A673 (cell line): ENCODE results near the gene LUC7L. TPM values are rescaled to one million over a fixed set of nuclear protein-coding genes. Genes with fewer than 3 reads are reported as not detected.

ENCODE experiments used
- BruUV-seq: library from RNA; stranded (reverse); fragments of 400-500 nt; replicated peaks from 2 replicates; lab custom pipeline; 2021; lab: Mats Ljungman, UMichigan
- CTCF ChIA-PET: fragments of 300-600 bp; sonication (Branson Sonifier 250); formaldehyde crosslinking; loops from one replicate; lab custom pipeline; 2022; ENCODE audit warnings: antibody characterized with exemption; lab: Charles Lee
- POLR2A ChIA-PET: fragments of 300-600 bp; sonication (Branson Sonifier 250); formaldehyde crosslinking; loops from one replicate; lab custom pipeline; 2022; ENCODE audit warnings: antibody characterized with exemption; ENCODE audit not compliant: low non-redundant PET; lab: Charles Lee
- DNase-seq: peaks from one replicate; pipeline ENCODE4 v3.0.0-alpha.2; 2015; ENCODE audit warnings: low spot score
- H3K27ac ChIP-seq: fragments of 200-600 bp; sonication (generic); 2 replicates; pipeline ENCODE4 v1.5.1; 2016; ENCODE audit warnings: mixed run types, low read depth, mild to moderate bottlenecking, mixed read lengths, antibody characterized with exemption, low read length; ENCODE audit not compliant: poor library complexity, severe bottlenecking
- H3K27me3 ChIP-seq: fragments of 200-600 bp; sonication (generic); replicated peaks from 2 replicates; pipeline ENCODE4 v1.6.1; 2017; ENCODE audit warnings: mixed run types, low read depth, mild to moderate bottlenecking, mixed read lengths, antibody characterized with exemption, low read length; ENCODE audit not compliant: insufficient read depth, poor library complexity
- H3K36me3 ChIP-seq: fragments of 200-600 bp; sonication (generic); 2 replicates; pipeline ENCODE4 v1.6.1; 2016; ENCODE audit warnings: mixed run types, mild to moderate bottlenecking, mixed read lengths, antibody characterized with exemption, low read length; ENCODE audit not compliant: insufficient read depth, poor library complexity, severe bottlenecking
- H3K4me1 ChIP-seq: fragments of 200-600 bp; sonication (generic); 2 replicates; pipeline ENCODE4 v1.6.1; 2017; ENCODE audit warnings: mixed run types, mild to moderate bottlenecking, mixed read lengths, antibody characterized with exemption, low read length; ENCODE audit not compliant: insufficient read depth, poor library complexity, severe bottlenecking
- H3K4me3 ChIP-seq: fragments of 200-600 bp; sonication (generic); 2 replicates; pipeline ENCODE4 v1.5.1; 2016; ENCODE audit warnings: low read depth, mixed run types, mild to moderate bottlenecking, mixed read lengths, low read length; ENCODE audit not compliant: poor library complexity, severe bottlenecking
- H3K9me3 ChIP-seq: fragments of 200-600 bp; sonication (generic); 2 replicates; pipeline ENCODE4 v1.6.1; 2016; ENCODE audit warnings: mixed run types, low read depth, mild to moderate bottlenecking, mixed read lengths, antibody characterized with exemption, low read length; ENCODE audit not compliant: poor library complexity, severe bottlenecking
- EZH2 ChIP-seq: fragments of 200-600 bp; sonication (generic); IDR thresholded peaks from 2 replicates; pipeline ENCODE4 v1.6.1; 2017; ENCODE audit warnings: borderline replicate concordance, low read depth, mild to moderate bottlenecking, mixed read lengths, antibody characterized with exemption, low read length; ENCODE audit not compliant: poor library complexity, severe bottlenecking
- intact Hi-C: fragments of 100-400 bp; cut with micrococcal nuclease; formaldehyde crosslinking; loops from one replicate; pipeline ENCODE4 v1.10.0; 2022; ENCODE audit not compliant: unreplicated experiment
- total RNA-seq: library from RNA; stranded (reverse); gene quantifications from 2 replicates; pipeline ENCODE4 v1.2.3, GENCODE V29; 2021
- TF ChIP-seq, protein P1 (sequence below): fragments of 300-800, 200-600 bp; sonication (generic); conservative IDR thresholded peaks from 2 replicates; pipeline ENCODE4 v1.5.1; 2017; ENCODE audit warnings: low read depth, mild to moderate bottlenecking, antibody characterized with exemption, low read length, moderate library complexity, mixed read lengths

LUC7L gene
- total RNA-seq, 1 experiment from 2014 or later, result 152 TPM

DNA sequence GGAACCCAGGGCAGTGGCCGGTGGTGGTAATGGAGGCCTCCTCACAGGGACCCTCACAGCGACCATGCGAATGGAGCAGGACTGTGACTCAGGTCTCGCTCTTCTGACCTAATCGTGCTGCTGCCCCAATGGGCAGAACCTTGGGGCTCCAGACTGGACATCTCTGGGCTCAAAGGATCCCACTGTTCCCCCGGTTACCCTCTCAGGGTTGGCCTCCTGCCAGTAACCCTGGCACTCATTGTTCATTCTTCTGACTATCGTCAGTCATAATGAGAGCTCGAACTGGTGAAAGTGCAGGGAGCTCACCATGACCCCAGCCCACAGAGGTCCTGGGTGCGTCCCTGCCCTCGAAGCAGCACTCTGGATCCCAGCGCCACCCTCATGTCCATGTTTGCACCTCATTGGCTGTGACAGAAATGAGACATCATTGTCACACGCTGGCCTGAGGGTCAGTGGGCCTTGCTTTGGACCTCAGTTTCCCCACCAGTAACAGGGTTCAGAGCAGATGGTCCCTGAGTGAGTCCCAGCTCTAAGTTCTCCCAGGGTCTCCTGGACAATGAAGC, 86.8 kb downstream of the LUC7L start:
- H3K9me3 ChIP-seq, result no peaks in the 10 kb centered on the region

DNA sequence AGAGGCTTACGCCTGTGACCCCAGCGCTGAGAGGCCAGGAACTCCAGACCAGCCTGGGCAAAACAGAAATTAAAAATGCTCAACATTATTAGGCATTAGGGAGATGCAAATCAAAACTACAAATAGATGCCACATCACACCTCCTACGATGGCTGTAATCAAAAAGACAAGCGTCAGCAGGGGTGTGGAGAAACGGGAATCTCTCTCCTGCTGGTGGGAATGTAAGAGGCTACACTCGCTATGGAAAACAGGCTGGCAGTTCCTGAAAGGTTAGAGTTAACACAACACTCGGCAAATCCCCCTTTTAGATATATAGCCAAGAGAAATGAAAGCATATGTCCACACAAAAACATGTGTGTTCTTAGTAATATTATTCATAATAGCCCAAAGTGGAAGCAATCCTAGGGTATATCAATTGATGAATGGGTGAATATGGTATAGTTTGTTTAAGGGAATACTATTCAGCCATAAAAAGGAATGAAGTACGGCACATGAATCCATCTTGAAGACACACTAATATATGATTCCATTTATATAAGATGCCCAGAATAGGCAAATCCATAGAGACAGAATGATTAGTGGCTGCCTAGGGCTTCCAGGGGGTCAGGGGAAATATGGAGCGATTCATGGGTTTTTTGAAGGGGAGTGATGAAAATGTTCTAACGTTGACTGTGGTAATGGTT, 88.9 kb downstream of the LUC7L start:
- no peak overlapping the region for H3K4me3 ChIP-seq
- TF ChIP-seq, protein P1, sequence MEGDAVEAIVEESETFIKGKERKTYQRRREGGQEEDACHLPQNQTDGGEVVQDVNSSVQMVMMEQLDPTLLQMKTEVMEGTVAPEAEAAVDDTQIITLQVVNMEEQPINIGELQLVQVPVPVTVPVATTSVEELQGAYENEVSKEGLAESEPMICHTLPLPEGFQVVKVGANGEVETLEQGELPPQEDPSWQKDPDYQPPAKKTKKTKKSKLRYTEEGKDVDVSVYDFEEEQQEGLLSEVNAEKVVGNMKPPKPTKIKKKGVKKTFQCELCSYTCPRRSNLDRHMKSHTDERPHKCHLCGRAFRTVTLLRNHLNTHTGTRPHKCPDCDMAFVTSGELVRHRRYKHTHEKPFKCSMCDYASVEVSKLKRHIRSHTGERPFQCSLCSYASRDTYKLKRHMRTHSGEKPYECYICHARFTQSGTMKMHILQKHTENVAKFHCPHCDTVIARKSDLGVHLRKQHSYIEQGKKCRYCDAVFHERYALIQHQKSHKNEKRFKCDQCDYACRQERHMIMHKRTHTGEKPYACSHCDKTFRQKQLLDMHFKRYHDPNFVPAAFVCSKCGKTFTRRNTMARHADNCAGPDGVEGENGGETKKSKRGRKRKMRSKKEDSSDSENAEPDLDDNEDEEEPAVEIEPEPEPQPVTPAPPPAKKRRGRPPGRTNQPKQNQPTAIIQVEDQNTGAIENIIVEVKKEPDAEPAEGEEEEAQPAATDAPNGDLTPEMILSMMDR, result no peak
- no peak for TF ChIP-seq EZH2
- H3K27ac ChIP-seq, result no peak overlapping the region
- H3K9me3 ChIP-seq, result no peaks in the 10 kb centered on the region
- intact Hi-C loops, result no loop called here
- H3K36me3 ChIP-seq, result no peaks in the 10 kb centered on the region
- ChIA-PET POLR2A (no interaction called here), CTCF (no interaction called here)
- BruUV-seq, result no TSS peak
- H3K27me3 ChIP-seq, result no peaks in the 10 kb centered on the region
- DNase-seq, result no peak
- H3K4me1 ChIP-seq, result no peaks in the 10 kb centered on the region

More for the DNA sequence above, 86.8 kb downstream of the LUC7L start:
- no peak overlapping the region for H3K4me3 ChIP-seq
- no peaks in the 10 kb centered on the region for H3K4me1 ChIP-seq
- no peak for DNase-seq
- ChIA-PET POLR2A (no interaction called here), CTCF (no interaction called here)
- no peak overlapping the region for H3K27ac ChIP-seq
- no peaks in the 10 kb centered on the region for H3K36me3 ChIP-seq
- TF ChIP-seq, protein P1, result no peak
- no peak for TF ChIP-seq EZH2
- no TSS peak for BruUV-seq
- intact Hi-C loops, result no loop called here
- no peaks in the 10 kb centered on the region for H3K27me3 ChIP-seq

Other genes with a start within 250 kb of the LUC7L start
- 41.5 and 48.5 TPM in 2 replicates for gene POLR3K, start 175.8 kb downstream of the LUC7L start, total RNA-seq
- gene SNRNP25, start 175.6 kb downstream of the LUC7L start, total RNA-seq, result 52.5 and 54.9 TPM in 2 replicates
- 5.8 TPM in 2 replicates for gene RHBDF1, start 156.8 kb downstream of the LUC7L start, total RNA-seq
- gene MPG, start 151.2 kb downstream of the LUC7L start, total RNA-seq, result 30.6 and 34.2 TPM in 2 replicates
- 61.6 and 62.6 TPM in 2 replicates for gene NPRL3, start 90.8 kb downstream of the LUC7L start, total RNA-seq
- gene HBZ, start 76.8 kb downstream of the LUC7L start, total RNA-seq, result not detected in 2 replicates
- gene HBM, start 63.5 kb downstream of the LUC7L start, total RNA-seq, result not detected in 2 replicates
- 1.9 and 6.1 TPM in 2 replicates for gene HBA2, start 56.6 kb downstream of the LUC7L start, total RNA-seq
- gene HBA1, start 52.8 kb downstream of the LUC7L start, total RNA-seq, result 5.9 and 9.5 TPM in 2 replicates
- 1.2 and 5.2 TPM in 2 replicates for gene HBQ1, start 49.0 kb downstream of the LUC7L start, total RNA-seq
- gene FAM234A, start 5.4 kb upstream of the LUC7L start, total RNA-seq, result 72.4 and 82.1 TPM in 2 replicates
- not detected in 2 replicates for gene RGS11, start 46.5 kb upstream of the LUC7L start, total RNA-seq
- 0.41 and 0.48 TPM in 2 replicates for gene ARHGDIG, start 51.1 kb upstream of the LUC7L start, total RNA-seq
- gene PDIA2, start 53.7 kb upstream of the LUC7L start, total RNA-seq, result 0.46 TPM in 1 of 2 replicates, not detected in the other
- 32.7 and 38.2 TPM in 2 replicates for gene AXIN1, start 123.3 kb upstream of the LUC7L start, total RNA-seq
- gene MRPL28, start 141.1 kb upstream of the LUC7L start, total RNA-seq, result 150 and 157 TPM in 2 replicates
- gene PGAP6, start 152.5 kb upstream of the LUC7L start, total RNA-seq, result 38.7 and 47.1 TPM in 2 replicates
- 261 and 321 TPM in 2 replicates for gene NME4, start 167.8 kb upstream of the LUC7L start, total RNA-seq
- gene DECR2, start 172.4 kb upstream of the LUC7L start, total RNA-seq, result 27.5 and 28.7 TPM in 2 replicates
- 44.8 and 44.9 TPM in 2 replicates for gene RAB11FIP3, start 196.2 kb upstream of the LUC7L start, total RNA-seq